GM12865 (cell line): ENCODE measurements around the gene TPSG1.

Experiments used
- DNase-seq: peaks from one replicate; pipeline ENCODE4 v3.0.0; 2010; ENCODE audit warnings: low read depth
- H3K4me3 ChIP-seq: 2 replicates; pipeline ENCODE4 v1.5.1; 2011; ENCODE audit warnings: mild to moderate bottlenecking, low read depth, low read length, control low read depth
- TF ChIP-seq, protein P1 (sequence below): IDR thresholded peaks from 2 replicates; pipeline ENCODE4 v1.5.1; 2011; ENCODE audit warnings: low read length, control low read depth, low read depth, inconsistent platforms; ENCODE audit not compliant: insufficient read depth; ENCODE audit errors: missing control alignments

The TPSG1 gene

DNA sequence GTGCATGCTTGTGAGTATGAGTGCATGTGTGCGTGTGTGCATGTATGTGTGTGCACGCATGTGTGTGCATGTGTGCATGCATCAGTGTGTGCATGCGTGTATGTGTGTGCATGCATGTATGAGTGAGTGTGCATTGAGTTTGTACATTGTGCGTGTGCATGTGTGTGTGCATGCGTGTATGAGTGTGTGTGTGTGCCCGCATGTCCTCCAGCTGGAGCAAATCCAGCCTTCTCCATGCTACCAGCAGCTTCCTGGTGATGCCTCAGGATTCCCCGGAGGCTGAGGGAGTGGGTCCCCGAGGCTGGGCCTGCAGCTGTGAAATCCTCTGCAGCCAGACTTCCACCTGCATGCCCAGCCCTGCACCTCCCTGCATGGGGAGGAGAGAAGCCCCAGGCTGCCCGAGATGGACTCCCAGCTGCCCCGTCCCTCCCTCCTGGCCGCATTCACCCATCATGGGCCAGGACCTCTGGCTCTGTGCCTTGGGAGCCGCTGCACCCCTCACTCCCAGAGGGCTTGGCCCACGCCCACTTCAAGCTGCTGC is 40.1 kb upstream of the TPSG1 start:
- TF ChIP-seq, protein P1, sequence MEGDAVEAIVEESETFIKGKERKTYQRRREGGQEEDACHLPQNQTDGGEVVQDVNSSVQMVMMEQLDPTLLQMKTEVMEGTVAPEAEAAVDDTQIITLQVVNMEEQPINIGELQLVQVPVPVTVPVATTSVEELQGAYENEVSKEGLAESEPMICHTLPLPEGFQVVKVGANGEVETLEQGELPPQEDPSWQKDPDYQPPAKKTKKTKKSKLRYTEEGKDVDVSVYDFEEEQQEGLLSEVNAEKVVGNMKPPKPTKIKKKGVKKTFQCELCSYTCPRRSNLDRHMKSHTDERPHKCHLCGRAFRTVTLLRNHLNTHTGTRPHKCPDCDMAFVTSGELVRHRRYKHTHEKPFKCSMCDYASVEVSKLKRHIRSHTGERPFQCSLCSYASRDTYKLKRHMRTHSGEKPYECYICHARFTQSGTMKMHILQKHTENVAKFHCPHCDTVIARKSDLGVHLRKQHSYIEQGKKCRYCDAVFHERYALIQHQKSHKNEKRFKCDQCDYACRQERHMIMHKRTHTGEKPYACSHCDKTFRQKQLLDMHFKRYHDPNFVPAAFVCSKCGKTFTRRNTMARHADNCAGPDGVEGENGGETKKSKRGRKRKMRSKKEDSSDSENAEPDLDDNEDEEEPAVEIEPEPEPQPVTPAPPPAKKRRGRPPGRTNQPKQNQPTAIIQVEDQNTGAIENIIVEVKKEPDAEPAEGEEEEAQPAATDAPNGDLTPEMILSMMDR = no peak
- no peak for DNase-seq
- no peak overlapping the region for H3K4me3 ChIP-seq

DNA sequence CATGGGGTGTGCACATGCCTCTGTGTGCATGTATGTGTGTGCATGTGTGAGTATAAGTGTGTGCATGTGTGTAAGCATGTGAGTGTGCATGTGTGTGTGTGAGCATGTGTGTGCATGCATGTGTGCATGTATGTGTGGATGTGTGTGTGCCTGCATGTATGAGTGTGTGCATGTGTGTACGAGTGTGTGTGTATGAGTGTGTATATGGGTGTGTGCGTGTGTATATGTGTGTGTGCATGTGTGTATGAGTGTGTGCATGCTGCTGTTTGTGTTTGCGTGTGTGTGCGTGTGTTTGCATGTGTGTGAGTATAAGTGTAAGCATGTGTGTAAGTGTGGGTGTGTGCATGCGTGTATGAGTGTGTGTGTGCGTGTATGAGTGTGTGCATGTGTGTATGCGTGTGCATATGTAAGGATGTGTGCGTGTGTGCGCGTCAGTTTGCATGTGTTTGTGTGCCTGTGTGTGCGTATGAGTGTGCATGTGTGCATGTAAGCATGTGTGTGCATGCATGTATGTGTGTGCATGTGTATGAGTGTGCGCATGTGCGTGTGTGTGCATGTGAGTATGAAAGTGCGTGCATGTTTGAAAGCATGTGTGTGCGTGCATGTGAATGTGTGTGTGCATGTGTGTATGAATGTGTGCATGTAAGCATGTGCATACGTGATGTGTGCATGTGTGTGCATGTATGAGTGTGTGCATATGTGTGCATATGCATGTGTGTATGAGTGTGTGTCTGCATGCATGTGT is 39.4 kb upstream of the TPSG1 start:
- TF ChIP-seq, protein P1 = no peak
- H3K4me3 ChIP-seq = no peak overlapping the region
- DNase-seq = no peak

DNA sequence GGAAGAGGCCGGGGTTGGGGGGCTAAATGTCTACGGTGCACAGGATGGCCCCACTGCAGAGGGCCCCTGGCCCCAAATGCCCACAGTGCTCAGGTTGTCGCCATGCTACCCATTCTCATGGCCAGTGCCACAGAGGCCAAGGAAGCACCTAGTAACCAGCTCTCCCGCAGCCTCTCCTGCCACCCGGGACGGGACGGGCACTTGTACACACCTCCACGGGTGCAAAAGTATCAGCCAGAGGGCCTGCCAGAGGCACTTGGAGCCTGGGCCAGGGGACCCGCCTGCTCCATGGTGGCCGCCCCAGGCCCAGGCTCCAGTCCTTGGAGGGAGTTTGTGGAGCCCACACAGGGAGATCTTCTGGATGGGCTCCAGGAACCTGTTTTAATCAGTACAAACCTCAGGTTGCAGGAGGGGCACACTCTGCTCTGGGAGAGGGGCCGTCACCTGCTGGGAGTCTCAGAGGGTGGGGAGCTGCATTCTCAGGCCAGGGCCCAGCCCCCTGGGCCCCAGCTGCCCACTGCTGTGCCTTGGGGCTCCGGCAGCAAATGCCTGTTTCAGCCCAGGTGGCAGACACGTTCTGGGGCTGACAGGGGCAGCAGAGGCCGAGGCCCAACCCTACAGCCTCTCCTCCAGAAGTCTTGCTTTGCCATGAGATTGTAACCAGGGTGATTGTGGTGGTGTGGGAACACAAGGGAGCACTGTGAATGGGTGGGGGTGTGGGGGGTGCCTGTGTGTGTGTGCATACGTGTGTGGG is 38.7 kb upstream of the TPSG1 start:
- no peak overlapping the region for H3K4me3 ChIP-seq
- no peak for DNase-seq
- TF ChIP-seq, protein P1 = no peak

DNA sequence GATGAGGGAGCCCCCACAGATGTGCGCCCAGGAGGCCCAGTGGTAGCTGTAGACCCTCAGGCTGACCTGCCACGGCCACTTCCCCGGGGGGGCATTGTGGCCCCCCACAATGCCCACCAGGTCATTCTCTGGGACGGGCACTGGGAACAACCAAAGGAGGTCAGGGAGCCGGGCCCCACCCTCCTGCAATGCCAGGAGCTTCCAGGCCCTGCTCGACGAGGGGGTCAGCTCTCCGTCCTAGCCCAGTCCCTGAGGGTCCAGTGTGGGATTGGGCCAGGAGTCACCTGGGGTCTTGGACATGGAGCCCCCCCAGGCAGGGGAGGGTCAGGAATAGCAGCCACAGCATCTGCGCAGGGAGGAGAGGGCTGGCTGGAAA is 37.8 kb upstream of the TPSG1 start:
- no peak overlapping the region for H3K4me3 ChIP-seq
- TF ChIP-seq, protein P1 = no peak
- DNase-seq = no peak

DNA sequence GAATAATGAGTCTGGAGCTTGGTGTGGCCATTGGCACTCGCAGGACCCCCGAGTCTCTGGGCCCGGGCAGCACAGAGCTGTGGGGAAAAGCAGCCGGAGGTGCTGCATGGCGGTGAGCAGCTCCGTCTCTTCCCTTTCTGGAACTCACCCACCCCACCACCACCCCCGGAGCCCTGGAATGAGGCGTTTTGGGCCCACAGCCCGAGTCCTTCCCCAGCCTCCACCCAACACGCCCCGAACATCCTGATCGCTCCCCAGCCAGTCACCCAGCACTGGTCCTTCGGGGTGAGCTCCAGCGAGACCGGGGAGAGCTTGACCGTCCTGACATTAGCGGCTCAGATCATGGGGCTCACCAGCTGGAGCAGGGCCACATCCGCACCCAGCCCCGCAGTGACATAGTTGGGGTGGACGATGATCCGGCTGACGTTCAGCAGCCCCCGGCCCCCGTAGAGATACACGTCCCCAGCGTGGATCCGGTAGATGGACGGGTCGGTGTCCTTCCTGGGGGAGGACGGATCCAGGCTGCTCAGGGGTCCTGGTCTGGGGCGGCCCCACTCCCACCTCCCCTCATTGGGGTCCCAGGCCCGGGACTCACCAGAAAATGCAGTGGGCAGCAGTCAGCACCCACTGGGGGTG is 37.3 kb upstream of the TPSG1 start:
- H3K4me3 ChIP-seq = no peak overlapping the region
- TF ChIP-seq, protein P1 = no peak
- DNase-seq = no peak

DNA sequence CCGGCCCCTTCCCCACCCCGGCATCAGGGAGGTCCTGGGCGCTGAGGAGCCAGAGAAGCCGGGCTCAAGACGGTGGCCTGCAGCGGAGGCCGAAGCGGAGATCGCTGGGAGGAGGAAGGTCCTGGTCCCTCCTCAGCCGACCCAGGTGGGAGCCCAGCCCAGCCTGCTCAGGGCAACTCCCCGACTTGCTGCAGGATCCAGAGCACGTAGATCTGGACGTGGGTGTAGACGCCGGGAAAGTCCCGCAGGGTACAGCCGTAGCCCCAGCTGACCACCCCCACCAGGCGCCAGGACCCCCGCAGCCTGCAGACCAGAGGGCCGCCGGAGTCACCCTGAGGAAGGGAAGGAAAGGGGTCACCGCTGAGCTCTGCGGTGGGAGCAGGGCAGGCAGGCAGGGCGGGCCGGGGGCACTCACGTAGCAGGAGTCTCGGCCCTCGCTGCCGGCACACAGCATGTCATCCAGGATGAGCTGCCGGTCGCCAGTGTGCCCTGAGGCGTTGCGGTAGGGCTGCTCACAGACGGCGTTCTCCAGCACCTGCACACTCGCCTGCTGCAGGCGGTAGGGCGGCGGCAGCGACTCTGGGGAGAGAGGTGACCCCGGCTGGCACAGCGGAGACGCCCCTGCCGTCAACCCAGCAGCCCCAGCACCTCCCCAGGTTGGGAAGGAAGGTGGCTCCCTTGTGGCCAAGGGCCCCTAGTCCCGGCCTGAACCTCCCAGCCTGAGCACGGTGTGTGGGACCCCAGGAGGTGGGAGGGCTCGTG is 36.2 kb upstream of the TPSG1 start:
- DNase-seq = no peak
- TF ChIP-seq, protein P1 = no peak
- no peak overlapping the region for H3K4me3 ChIP-seq
